ENCODE results near the gene MPPED2.

MPPED2 gene

GRCh38 chr11:30585125-30585891 lies 845 bp downstream of the MPPED2 start:
- H3K27ac Mint-ChIP-seq: no peak overlapping the region
- peak overlapping the region; percentile 12 for H3K4me3 Mint-ChIP-seq
- peaks cover 2% of the 10 kb centered on the region for H3K4me1 Mint-ChIP-seq
- H3K36me3 Mint-ChIP-seq: no peaks in the 10 kb centered on the region
- no peak for DNase-seq
- CTCF ChIA-PET: no interaction called here
- peaks cover 53% of the 10 kb centered on the region for H3K27me3 Mint-ChIP-seq
- no peaks in the 10 kb centered on the region for H3K9me3 Mint-ChIP-seq

- Mint-ChIP-seq H3K27me3 (peaks cover 53% of the 10 kb centered on the region), H3K4me1 (peaks cover 2% of the 10 kb centered on the region), H3K36me3 (no peaks in the 10 kb centered on the region), H3K9me3 (no peaks in the 10 kb centered on the region), H3K27ac (no peak overlapping the region), H3K4me3 (no peak overlapping the region)
- DNase-seq: no peak
- CTCF ChIA-PET: no interaction called here
Measured at GRCh38 chr11:30583476-30584280, 2.5 kb downstream of the MPPED2 start.

- Mint-ChIP-seq H3K27me3 (peaks cover 53% of the 10 kb centered on the region), H3K4me1 (peaks cover 2% of the 10 kb centered on the region), H3K9me3 (no peaks in the 10 kb centered on the region), H3K4me3 (no peak overlapping the region), H3K36me3 (no peaks in the 10 kb centered on the region), H3K27ac (no peak overlapping the region)
- no peak for DNase-seq
- CTCF ChIA-PET: no interaction called here
Measured at GRCh38 chr11:30582726-30583125, 3.4 kb downstream of the MPPED2 start.

- H3K4me3 Mint-ChIP-seq: no peak overlapping the region
- peaks cover 46% of the 10 kb centered on the region for H3K27me3 Mint-ChIP-seq
- no peak overlapping the region for H3K27ac Mint-ChIP-seq
- peaks cover under 1% of the 10 kb centered on the region for H3K4me1 Mint-ChIP-seq
- no peak for DNase-seq
- no peaks in the 10 kb centered on the region for H3K9me3 Mint-ChIP-seq
- CTCF ChIA-PET: no interaction called here
- no peaks in the 10 kb centered on the region for H3K36me3 Mint-ChIP-seq
Measured at GRCh38 chr11:30581675-30582074, 4.5 kb downstream of the MPPED2 start.

GRCh38 chr11:30580573-30580972 lies 5.6 kb downstream of the MPPED2 start:
- Mint-ChIP-seq H3K36me3 (no peaks in the 10 kb centered on the region), H3K9me3 (no peaks in the 10 kb centered on the region), H3K27ac (no peak overlapping the region), H3K27me3 (peaks cover 35% of the 10 kb centered on the region), H3K4me3 (no peak overlapping the region), H3K4me1 (no peaks in the 10 kb centered on the region)
- no peak for DNase-seq
- CTCF ChIA-PET: no interaction called here

- no peak for DNase-seq
- no peaks in the 10 kb centered on the region for H3K4me1 Mint-ChIP-seq
- H3K27ac Mint-ChIP-seq: no peak overlapping the region
- H3K36me3 Mint-ChIP-seq: no peaks in the 10 kb centered on the region
- CTCF ChIA-PET: no interaction called here
- peaks cover 25% of the 10 kb centered on the region for H3K27me3 Mint-ChIP-seq
- no peaks in the 10 kb centered on the region for H3K9me3 Mint-ChIP-seq
- no peak overlapping the region for H3K4me3 Mint-ChIP-seq
Measured at GRCh38 chr11:30579415-30580175, 6.6 kb downstream of the MPPED2 start.

- CTCF ChIA-PET: no interaction called here
- DNase-seq: no peak
- H3K27me3 Mint-ChIP-seq: peaks cover 13% of the 10 kb centered on the region
- H3K4me1 Mint-ChIP-seq: no peaks in the 10 kb centered on the region
- no peak overlapping the region for H3K27ac Mint-ChIP-seq
- H3K4me3 Mint-ChIP-seq: no peak overlapping the region
- no peaks in the 10 kb centered on the region for H3K9me3 Mint-ChIP-seq
- H3K36me3 Mint-ChIP-seq: no peaks in the 10 kb centered on the region
Measured at GRCh38 chr11:30578406-30578805, 7.7 kb downstream of the MPPED2 start.

- Mint-ChIP-seq H3K27ac (no peak overlapping the region), H3K36me3 (no peaks in the 10 kb centered on the region), H3K4me1 (no peaks in the 10 kb centered on the region), H3K9me3 (no peaks in the 10 kb centered on the region), H3K27me3 (no peaks in the 10 kb centered on the region), H3K4me3 (no peak overlapping the region)
- CTCF ChIA-PET: no interaction called here
- DNase-seq: no peak
Measured at GRCh38 chr11:30573951-30574350, 12.2 kb downstream of the MPPED2 start.

- Mint-ChIP-seq H3K27ac (no peak overlapping the region), H3K27me3 (no peaks in the 10 kb centered on the region), H3K9me3 (no peaks in the 10 kb centered on the region), H3K4me1 (no peaks in the 10 kb centered on the region), H3K36me3 (no peaks in the 10 kb centered on the region), H3K4me3 (no peak overlapping the region)
- DNase-seq: no peak
- CTCF ChIA-PET: no interaction called here
Measured at GRCh38 chr11:30568931-30569330, 17.2 kb downstream of the MPPED2 start.

GRCh38 chr11:30567644-30568043 lies 18.5 kb downstream of the MPPED2 start:
- Mint-ChIP-seq H3K4me3 (no peak overlapping the region), H3K9me3 (no peaks in the 10 kb centered on the region), H3K4me1 (no peaks in the 10 kb centered on the region), H3K27ac (no peak overlapping the region), H3K27me3 (no peaks in the 10 kb centered on the region), H3K36me3 (no peaks in the 10 kb centered on the region)
- CTCF ChIA-PET: no interaction called here
- DNase-seq: no peak

- Mint-ChIP-seq H3K9me3 (no peaks in the 10 kb centered on the region), H3K36me3 (no peaks in the 10 kb centered on the region), H3K4me1 (no peaks in the 10 kb centered on the region), H3K27me3 (no peaks in the 10 kb centered on the region), H3K4me3 (no peak overlapping the region), H3K27ac (no peak overlapping the region)
- DNase-seq: no peak
- CTCF ChIA-PET: no interaction called here
Measured at GRCh38 chr11:30567120-30567519, 19.0 kb downstream of the MPPED2 start.

GRCh38 chr11:30566482-30566881 lies 19.7 kb downstream of the MPPED2 start:
- no peak for DNase-seq
- Mint-ChIP-seq H3K36me3 (no peaks in the 10 kb centered on the region), H3K9me3 (no peaks in the 10 kb centered on the region), H3K27me3 (no peaks in the 10 kb centered on the region), H3K27ac (no peak overlapping the region), H3K4me3 (no peak overlapping the region), H3K4me1 (no peaks in the 10 kb centered on the region)
- CTCF ChIA-PET: no interaction called here

- no peak for DNase-seq
- H3K9me3 Mint-ChIP-seq: no peaks in the 10 kb centered on the region
- H3K27ac Mint-ChIP-seq: no peak overlapping the region
- CTCF ChIA-PET: no interaction called here
- no peaks in the 10 kb centered on the region for H3K4me1 Mint-ChIP-seq
- H3K27me3 Mint-ChIP-seq: no peaks in the 10 kb centered on the region
- H3K36me3 Mint-ChIP-seq: no peaks in the 10 kb centered on the region
- no peak overlapping the region for H3K4me3 Mint-ChIP-seq
Measured at GRCh38 chr11:30565027-30565426, 21.1 kb downstream of the MPPED2 start.

GRCh38 chr11:30561691-30562415 lies 24.3 kb downstream of the MPPED2 start:
- no peak for DNase-seq
- no peak overlapping the region for H3K27ac Mint-ChIP-seq
- H3K27me3 Mint-ChIP-seq: no peaks in the 10 kb centered on the region
- H3K4me1 Mint-ChIP-seq: no peaks in the 10 kb centered on the region
- H3K36me3 Mint-ChIP-seq: no peaks in the 10 kb centered on the region
- no peak overlapping the region for H3K4me3 Mint-ChIP-seq
- H3K9me3 Mint-ChIP-seq: no peaks in the 10 kb centered on the region
- CTCF ChIA-PET: no interaction called here

Data from activated naive CD4-positive, alpha-beta T cell treated with anti-CD3 and anti-CD28 coated beads, Interleukin-2, amount 10 ng/mL, durations not matched to agents 7 days and 5 days (primary cell).